COLO668 (cell line): ENCODE results near the gene MYBPC2.
"Not testable (repeated sequence)": the region's sequence is repeated elsewhere in the genome, so short reads cannot be mapped to it uniquely, and the experiment has no call there.

Source experiments
- DNase-seq: peaks from one replicate; lab custom pipeline; 2025; ENCODE audit not compliant: unreplicated experiment; lab: John Stamatoyannopoulos, UW

MYBPC2 gene

GRCh38 chr19:50432221-50433028, at the start of gene MYBPC2:
Gene MYBPC2 (plus strand): TSS chr19:50432892. CDS start chr19:50432954, 62 bp downstream.
- DNase-seq = peak; percentile 33

GRCh38 chr19:50383001-50383851, 49.5 kb upstream of the MYBPC2 start:
- DNase-seq = no peak

GRCh38 chr19:50383852-50384684, 48.6 kb upstream of the MYBPC2 start, which contains the start of gene POLD1:
Gene POLD1 (plus strand): TSS chr19:50384347. CDS start chr19:50398852, 14,505 bp downstream.
- DNase-seq = peak; percentile 99

GRCh38 chr19:50384685-50385535, 47.8 kb upstream of the MYBPC2 start:
- peak; percentile 10 for DNase-seq

- DNase-seq = no peak
Observed at GRCh38 chr19:50387176-50387867, 45.4 kb upstream of the MYBPC2 start.

GRCh38 chr19:50387868-50388245, 44.8 kb upstream of the MYBPC2 start:
- DNase-seq = no peak

- DNase-seq = not testable (repeated sequence)
Observed at GRCh38 chr19:50390295-50390694, 42.4 kb upstream of the MYBPC2 start.

GRCh38 chr19:50390952-50391351, 41.7 kb upstream of the MYBPC2 start:
- DNase-seq = not testable (repeated sequence)

- DNase-seq = no peak
Observed at GRCh38 chr19:50392759-50393158, 39.9 kb upstream of the MYBPC2 start.

- no peak for DNase-seq
Observed at GRCh38 chr19:50393589-50393988, 39.1 kb upstream of the MYBPC2 start.

GRCh38 chr19:50394017-50394416, 38.7 kb upstream of the MYBPC2 start:
- DNase-seq = no peak

- DNase-seq = no peak
Observed at GRCh38 chr19:50398675-50399367, 33.9 kb upstream of the MYBPC2 start.

- no peak for DNase-seq
Observed at GRCh38 chr19:50399368-50399745, 33.3 kb upstream of the MYBPC2 start.

- no peak for DNase-seq
Observed at GRCh38 chr19:50401605-50402450, 30.9 kb upstream of the MYBPC2 start.

GRCh38 chr19:50402544-50403301, 30.0 kb upstream of the MYBPC2 start:
- DNase-seq = no peak

GRCh38 chr19:50406156-50406820, 26.4 kb upstream of the MYBPC2 start:
- DNase-seq = no peak

GRCh38 chr19:50406829-50407228, 25.9 kb upstream of the MYBPC2 start:
- DNase-seq = no peak
